Measurements from ENCODE around the gene CYP4F22.

CYP4F22 gene

GRCh38 chr19:15516363-15516762 is 8.0 kb downstream of the CYP4F22 start:
- DNase-seq (ENCODE audit: low read depth), result no peak
- TF ChIP-seq CTCF (IDR thresholded peaks at IDR 0.05; ENCODE audit: insufficient read depth, low read depth, low read length, missing control alignments), result no peak
- H3K4me3 ChIP-seq (ENCODE audit: low read depth, low read length), result no peak overlapping the region

- DNase-seq (ENCODE audit: low read depth), result no peak
- no peak for TF ChIP-seq CTCF (IDR thresholded peaks at IDR 0.05; ENCODE audit: insufficient read depth, low read depth, low read length, missing control alignments)
- no peak overlapping the region for H3K4me3 ChIP-seq (ENCODE audit: low read depth, low read length)
These were observed 9.5 kb downstream of the CYP4F22 start for GRCh38 chr19:15517778-15518177.

GRCh38 chr19:15519433-15519976 is 11.2 kb downstream of the CYP4F22 start:
- DNase-seq (ENCODE audit: low read depth), result no peak
- no peak for TF ChIP-seq CTCF (IDR thresholded peaks at IDR 0.05; ENCODE audit: insufficient read depth, low read depth, low read length, missing control alignments)
- H3K4me3 ChIP-seq (ENCODE audit: low read depth, low read length), result no peak overlapping the region

GRCh38 chr19:15524781-15525180 is 16.5 kb downstream of the CYP4F22 start:
- TF ChIP-seq CTCF (IDR thresholded peaks at IDR 0.05; ENCODE audit: insufficient read depth, low read depth, low read length, missing control alignments), result no peak
- no peak overlapping the region for H3K4me3 ChIP-seq (ENCODE audit: low read depth, low read length)
- no peak for DNase-seq (ENCODE audit: low read depth)

GRCh38 chr19:15525291-15525690 is 17.0 kb downstream of the CYP4F22 start:
- no peak for DNase-seq (ENCODE audit: low read depth)
- no peak overlapping the region for H3K4me3 ChIP-seq (ENCODE audit: low read depth, low read length)
- no peak for TF ChIP-seq CTCF (IDR thresholded peaks at IDR 0.05; ENCODE audit: insufficient read depth, low read depth, low read length, missing control alignments)

- no peak for TF ChIP-seq CTCF (IDR thresholded peaks at IDR 0.05; ENCODE audit: insufficient read depth, low read depth, low read length, missing control alignments)
- no peak overlapping the region for H3K4me3 ChIP-seq (ENCODE audit: low read depth, low read length)
- DNase-seq (ENCODE audit: low read depth), result no peak
These were observed 18.1 kb downstream of the CYP4F22 start for GRCh38 chr19:15526408-15526807.

GRCh38 chr19:15527705-15528104 is 19.4 kb downstream of the CYP4F22 start:
- no peak overlapping the region for H3K4me3 ChIP-seq (ENCODE audit: low read depth, low read length)
- DNase-seq (ENCODE audit: low read depth), result no peak
- no peak for TF ChIP-seq CTCF (IDR thresholded peaks at IDR 0.05; ENCODE audit: insufficient read depth, low read depth, low read length, missing control alignments)
